Cardiac muscle cell (in vitro differentiated cells and primary cell): ENCODE measurements around the gene PRR33. TPM values are rescaled to one million over a fixed set of nuclear protein-coding genes. Genes with fewer than 3 reads are reported as not detected.

Experiments
- DNase-seq, 2 donors: peaks; one replicate each; pipeline versions ENCODE4 v3.0.0 to v3.0.0-alpha.2; 2010 to 2017; ENCODE audit warnings: low read depth in 1 of 2, low spot score in 1 of 2
- H3K27ac ChIP-seq: fragments of 200-600 bp; sonication (generic); 2 replicates; pipeline ENCODE4 v1.5.1; 2016
- H3K27me3 ChIP-seq: fragments of 200-600 bp; sonication (generic); 2 replicates; pipeline ENCODE4 v1.6.0; 2016; ENCODE audit warnings: control low read depth
- H3K36me3 ChIP-seq: fragments of 200-600 bp; sonication (generic); 2 replicates; pipeline ENCODE4 v1.5.1; 2016; ENCODE audit warnings: control low read depth
- H3K4me1 ChIP-seq: fragments of 200-600 bp; sonication (generic); 2 replicates; pipeline ENCODE4 v1.8.1; 2017; ENCODE audit warnings: low read depth, mild to moderate bottlenecking, mixed run types
- H3K4me3 ChIP-seq: fragments of 200-600 bp; sonication (generic); 2 replicates; pipeline ENCODE4 v1.5.1; 2016; ENCODE audit warnings: mild to moderate bottlenecking
- H3K9me3 ChIP-seq: fragments of 200-600 bp; sonication (generic); 2 replicates; pipeline ENCODE4 v1.5.1; 2017; ENCODE audit warnings: low read depth, mild to moderate bottlenecking, control low read depth
- CTCF ChIP-seq: IDR thresholded peaks from 2 replicates; pipeline ENCODE4 v1.5.1; 2012; ENCODE audit warnings: low read depth, mild to moderate bottlenecking, low read length
- polyA plus RNA-seq: library from polyadenylated mRNA; unstranded; fragments of >200 nt; fragmentation: Nextera tagmentation; extraction: Ambion mirVana; gene quantifications from 2 replicates; pipeline ENCODE4 v1.2.1, GENCODE V29; 2016
- total RNA-seq: library from RNA; depleted of rRNA; stranded (reverse); fragments of >200 nt; gene quantifications from 2 replicates; pipeline ENCODE4 v1.2.3, GENCODE V29; 2016

The PRR33 gene
- total and polyA plus RNA-seq, 2 experiments from 2014 or later = not detected

GRCh38 chr11:1857064-1857463, 34.6 kb downstream of the PRR33 start:
- TF ChIP-seq CTCF = no peak
- Histone ChIP-seq H3K27ac (no peak overlapping the region), H3K27me3 (no peaks in the 10 kb centered on the region), H3K4me1 (no peaks in the 10 kb centered on the region), H3K4me3 (no peak overlapping the region), H3K9me3 (no peaks in the 10 kb centered on the region), H3K36me3 (no peaks in the 10 kb centered on the region)
- no peak for DNase-seq

GRCh38 chr11:1856306-1857005, 35.2 kb downstream of the PRR33 start:
- H3K36me3 ChIP-seq = no peaks in the 10 kb centered on the region
- no peak overlapping the region for H3K4me3 ChIP-seq
- no peak overlapping the region for H3K27ac ChIP-seq
- H3K4me1 ChIP-seq = no peaks in the 10 kb centered on the region
- H3K27me3 ChIP-seq = no peaks in the 10 kb centered on the region
- no peak for TF ChIP-seq CTCF
- H3K9me3 ChIP-seq = no peaks in the 10 kb centered on the region
- no peak for DNase-seq

- Histone ChIP-seq H3K4me3 (no peak overlapping the region), H3K36me3 (no peaks in the 10 kb centered on the region), H3K9me3 (no peaks in the 10 kb centered on the region), H3K27me3 (no peaks in the 10 kb centered on the region), H3K27ac (no peak overlapping the region), H3K4me1 (no peaks in the 10 kb centered on the region)
- no peak for TF ChIP-seq CTCF
- no peak for DNase-seq
These were observed 35.8 kb downstream of the PRR33 start for GRCh38 chr11:1855886-1856265.

GRCh38 chr11:1854949-1855885, 36.5 kb downstream of the PRR33 start:
- DNase-seq = no peak
- Histone ChIP-seq H3K4me1 (no peaks in the 10 kb centered on the region), H3K36me3 (no peaks in the 10 kb centered on the region), H3K27ac (no peak overlapping the region), H3K9me3 (no peaks in the 10 kb centered on the region), H3K27me3 (no peaks in the 10 kb centered on the region), H3K4me3 (no peak overlapping the region)
- no peak for TF ChIP-seq CTCF

- TF ChIP-seq CTCF = no peak
- no peak for DNase-seq
- Histone ChIP-seq H3K4me3 (no peak overlapping the region), H3K27me3 (no peaks in the 10 kb centered on the region), H3K27ac (no peak overlapping the region), H3K36me3 (no peaks in the 10 kb centered on the region), H3K4me1 (no peaks in the 10 kb centered on the region), H3K9me3 (no peaks in the 10 kb centered on the region)
These were observed 37.4 kb downstream of the PRR33 start for GRCh38 chr11:1854132-1854948.
